Measurements from ENCODE around the gene BUD31. TPM values are rescaled to one million over a fixed set of nuclear protein-coding genes. Genes with fewer than 3 reads are reported as not detected.
A peak's percentile ranks its signal among the peaks of the same experiment; 100 is the strongest.

Gene BUD31
- total and polyA plus RNA-seq, 9 of the 15 experiments (the other 6 are each of a cell fraction or from before 2014, with no cell fraction given), result 105 to 342 (median 247) TPM

DNA sequence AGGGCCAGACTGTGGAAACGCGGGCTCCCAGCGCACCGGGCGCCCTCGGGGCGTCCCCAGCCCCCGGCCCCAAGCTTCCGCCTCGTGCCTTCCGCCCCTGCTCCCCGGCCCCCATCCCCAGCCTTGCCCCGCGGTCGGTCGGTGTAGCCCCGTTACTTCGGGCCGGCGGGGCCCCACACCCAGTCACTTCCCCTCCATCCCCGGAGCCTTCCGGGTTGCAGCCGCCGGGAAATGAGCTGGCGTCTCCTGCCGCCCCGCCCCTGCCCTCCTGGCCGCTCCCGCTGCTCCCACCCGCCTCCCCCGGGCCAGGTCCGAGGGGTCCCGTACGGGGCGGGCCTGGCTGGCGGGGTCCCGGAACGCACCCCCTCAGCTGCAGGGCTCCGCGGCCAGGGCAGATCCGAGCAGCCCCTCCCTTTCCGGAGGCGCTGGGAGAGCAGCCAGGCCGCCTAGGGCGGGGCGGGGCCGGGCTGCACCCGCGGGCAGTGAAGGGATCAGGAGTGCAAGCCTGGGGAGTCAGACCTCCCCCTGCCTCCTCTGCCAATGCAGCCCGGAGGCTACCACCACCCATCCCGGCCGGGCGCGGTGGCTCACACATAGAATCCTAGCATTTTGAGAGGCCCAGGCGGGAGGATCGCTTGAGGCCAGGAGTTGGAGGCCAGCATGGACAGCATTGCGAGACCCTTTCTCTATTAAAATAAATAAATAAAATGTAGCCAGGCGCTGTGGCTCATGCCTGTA lies 33.5 kb upstream of the BUD31 start (continued):
- peak; percentile 34 for TF ChIP-seq CCNT2 (IDR thresholded peaks at IDR 0.05; ENCODE audit: borderline replicate concordance, extremely low read depth, insufficient read length, low read depth, low read length)
- no peak for TF ChIP-seq TARDBP (IDR thresholded peaks at IDR 0.05)
- no peak for TF ChIP-seq NELFE (IDR thresholded peaks at IDR 0.05; ENCODE audit: insufficient read depth, insufficient read length)
- peak; percentile 12; the same call in 1 of the 2 replicates for TF ChIP-seq MBD2 (IDR thresholded peaks at IDR 0.05; ENCODE audit: borderline replicate concordance, low read depth)
- no peak for TF ChIP-seq ZNF445 (CRISPR knock-in tag; IDR thresholded peaks at IDR 0.05; ENCODE audit: low read depth)
- TF ChIP-seq, protein P1, sequence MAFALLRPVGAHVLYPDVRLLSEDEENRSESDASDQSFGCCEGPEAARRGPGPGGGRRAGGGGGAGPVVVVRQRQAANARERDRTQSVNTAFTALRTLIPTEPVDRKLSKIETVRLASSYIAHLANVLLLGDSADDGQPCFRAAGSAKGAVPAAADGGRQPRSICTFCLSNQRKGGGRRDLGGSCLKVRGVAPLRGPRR (CRISPR knock-in tag; IDR thresholded peaks at IDR 0.05), result no peak
- TF ChIP-seq CHD4 (IDR thresholded peaks at IDR 0.05; ENCODE audit: insufficient read depth, insufficient replicate concordance, low read depth, low read length, poor library complexity, severe bottlenecking), result peak; percentile 31
- no peak for TF ChIP-seq FOXA3 (CRISPR knock-in tag; conservative IDR thresholded peaks at IDR 0.05 in 1 of 2, IDR thresholded peaks at IDR 0.05 in 1 of 2)
- peak; percentile 70 for TF ChIP-seq BCOR (IDR thresholded peaks at IDR 0.05)
- TF ChIP-seq CREM (IDR thresholded peaks at IDR 0.05; ENCODE audit: low read depth), result peak; percentile 41; the same call in 1 of the 2 replicates
- TF ChIP-seq HNRNPH1 (optimal IDR thresholded peaks at IDR 0.05; ENCODE audit: low read depth, low read length), result no peak
- TF ChIP-seq CTBP1 (IDR thresholded peaks at IDR 0.05; ENCODE audit: borderline replicate concordance), result peak; percentile 67; the same call in 1 of the 2 replicates
- no peak for TF ChIP-seq CBX8 (IDR thresholded peaks at IDR 0.05; ENCODE audit: borderline replicate concordance, extremely low read depth, low read depth, low read length, poor library complexity, severe bottlenecking)
- TF ChIP-seq ZKSCAN8 (CRISPR knock-in tag; IDR thresholded peaks at IDR 0.05), result no peak
- TF ChIP-seq ZNF76 (CRISPR knock-in tag; IDR thresholded peaks at IDR 0.05; ENCODE audit: borderline replicate concordance), result no peak
- no peak for TF ChIP-seq CREBBP (IDR thresholded peaks at IDR 0.05; ENCODE audit: low read depth, low read length)
- TF ChIP-seq NR2F6 (CRISPR knock-in tag; IDR thresholded peaks at IDR 0.05), result no peak
- no peak for TF ChIP-seq PRDM10 (IDR thresholded peaks at IDR 0.05; ENCODE audit: partially characterized antibody)
- TF ChIP-seq ZNF282 (CRISPR knock-in tag; IDR thresholded peaks at IDR 0.05), result no peak
- no peak for TF ChIP-seq ZNF133 (CRISPR knock-in tag; IDR thresholded peaks at IDR 0.05)
- TF ChIP-seq, protein P2, sequence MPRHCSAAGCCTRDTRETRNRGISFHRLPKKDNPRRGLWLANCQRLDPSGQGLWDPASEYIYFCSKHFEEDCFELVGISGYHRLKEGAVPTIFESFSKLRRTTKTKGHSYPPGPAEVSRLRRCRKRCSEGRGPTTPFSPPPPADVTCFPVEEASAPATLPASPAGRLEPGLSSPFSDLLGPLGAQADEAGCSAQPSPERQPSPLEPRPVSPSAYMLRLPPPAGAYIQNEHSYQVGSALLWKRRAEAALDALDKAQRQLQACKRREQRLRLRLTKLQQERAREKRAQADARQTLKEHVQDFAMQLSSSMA (CRISPR knock-in tag; IDR thresholded peaks at IDR 0.05), result no peak
- TF ChIP-seq SIN3B (IDR thresholded peaks at IDR 0.05; ENCODE audit: low read depth), result no peak
- no peak for TF ChIP-seq ZBTB1 (CRISPR knock-in tag; IDR thresholded peaks at IDR 0.05; ENCODE audit: borderline replicate concordance, low read depth)
- TF ChIP-seq BRD9 (IDR thresholded peaks at IDR 0.05; ENCODE audit: low read depth, partially characterized antibody), result no peak
- no peak for TF ChIP-seq LCOR (CRISPR knock-in tag; IDR thresholded peaks at IDR 0.05)
